ENCODE results near the gene TRIM45.

TRIM45 gene

DNA sequence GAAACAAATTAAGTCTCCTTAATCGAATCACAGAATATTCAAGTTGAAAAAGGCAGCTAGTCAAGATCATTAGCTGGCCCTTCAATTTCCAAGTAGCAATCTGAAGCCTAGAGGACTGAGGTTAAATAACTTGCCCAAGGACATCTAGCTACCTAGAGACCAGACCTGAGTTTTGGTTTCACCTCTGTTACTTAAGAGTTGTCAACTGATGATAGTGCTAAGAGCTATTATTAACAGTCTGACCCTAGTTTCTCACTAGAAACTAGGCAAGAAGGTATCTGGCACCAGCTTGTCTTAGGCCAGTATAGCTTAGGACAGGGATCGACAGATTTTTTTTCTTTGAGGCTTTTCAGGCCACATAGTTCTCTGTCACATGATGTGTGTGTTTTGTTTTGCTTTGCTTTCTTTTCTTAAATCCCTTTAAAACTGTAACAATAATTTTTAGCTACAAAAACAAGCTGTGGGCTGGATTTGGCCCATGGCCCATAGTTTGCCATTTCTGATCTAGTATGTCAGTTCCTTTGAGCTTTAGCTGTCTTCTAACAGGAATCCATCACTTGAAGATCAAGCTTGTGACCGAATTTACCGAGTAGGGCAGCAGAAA is 23.2 kb downstream of the TRIM45 start:
- no peak for DNase-seq (ENCODE audit: low read depth)

DNA sequence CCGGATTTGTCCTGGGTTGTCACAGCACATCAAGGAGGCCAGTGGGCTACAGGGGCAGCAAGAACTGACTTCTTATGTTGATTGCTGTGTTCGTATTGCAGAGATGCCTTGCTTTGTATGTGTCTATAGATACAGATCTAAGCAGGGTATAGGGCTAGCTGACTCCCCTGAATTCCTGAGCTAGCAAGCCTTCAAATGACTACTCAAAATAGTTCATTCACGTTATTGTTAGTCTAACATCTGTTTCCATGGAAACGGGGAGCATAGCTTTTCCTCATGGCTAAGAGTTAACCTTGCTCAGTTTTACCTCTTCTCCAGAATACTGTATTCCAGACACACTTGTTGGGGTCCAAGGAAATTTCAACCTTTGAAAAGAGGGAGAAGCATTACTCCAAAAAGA is 24.1 kb downstream of the TRIM45 start:
- DNase-seq (ENCODE audit: low read depth) = no peak

- no peak for DNase-seq (ENCODE audit: low read depth)
Observed at GRCh38 chr1:117096951-117097408, 24.6 kb downstream of the TRIM45 start.

DNA sequence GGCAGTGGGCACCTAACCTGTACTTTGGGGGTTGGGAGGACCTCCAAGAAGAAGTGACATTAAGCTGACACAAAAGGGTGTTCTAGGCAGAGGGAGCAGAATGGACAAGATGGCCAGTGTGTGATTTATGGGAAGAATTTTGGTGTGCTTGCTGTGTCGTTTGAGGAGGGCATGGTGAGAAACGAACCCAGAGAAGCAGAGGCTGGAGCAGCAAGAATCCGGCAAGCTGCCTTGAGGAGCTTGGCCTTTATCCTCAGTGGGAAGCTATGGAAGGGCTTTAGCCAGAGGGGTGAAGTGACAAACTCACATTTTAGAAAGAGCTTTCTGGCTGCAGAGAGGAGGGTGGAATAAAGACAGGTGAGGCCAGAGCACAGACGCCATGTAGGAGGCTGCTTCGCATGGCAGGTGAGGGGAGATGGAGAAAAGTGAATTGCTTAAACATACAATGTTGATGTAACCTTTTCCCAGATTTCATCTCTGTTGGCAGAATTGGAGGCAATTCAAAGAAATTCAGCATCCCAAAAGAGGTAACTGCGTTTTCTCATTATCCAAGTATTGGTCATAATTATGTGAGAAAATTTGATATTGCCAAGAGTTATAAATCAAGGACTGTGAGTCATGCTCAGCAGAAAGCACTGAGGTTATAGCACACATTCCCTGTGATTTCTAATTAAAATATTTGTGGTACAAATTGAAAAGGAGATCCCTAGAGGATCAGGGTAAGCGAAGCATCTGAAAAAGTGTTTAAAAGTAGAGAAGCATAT is 26.5 kb downstream of the TRIM45 start:
- no peak for DNase-seq (ENCODE audit: low read depth)

DNA sequence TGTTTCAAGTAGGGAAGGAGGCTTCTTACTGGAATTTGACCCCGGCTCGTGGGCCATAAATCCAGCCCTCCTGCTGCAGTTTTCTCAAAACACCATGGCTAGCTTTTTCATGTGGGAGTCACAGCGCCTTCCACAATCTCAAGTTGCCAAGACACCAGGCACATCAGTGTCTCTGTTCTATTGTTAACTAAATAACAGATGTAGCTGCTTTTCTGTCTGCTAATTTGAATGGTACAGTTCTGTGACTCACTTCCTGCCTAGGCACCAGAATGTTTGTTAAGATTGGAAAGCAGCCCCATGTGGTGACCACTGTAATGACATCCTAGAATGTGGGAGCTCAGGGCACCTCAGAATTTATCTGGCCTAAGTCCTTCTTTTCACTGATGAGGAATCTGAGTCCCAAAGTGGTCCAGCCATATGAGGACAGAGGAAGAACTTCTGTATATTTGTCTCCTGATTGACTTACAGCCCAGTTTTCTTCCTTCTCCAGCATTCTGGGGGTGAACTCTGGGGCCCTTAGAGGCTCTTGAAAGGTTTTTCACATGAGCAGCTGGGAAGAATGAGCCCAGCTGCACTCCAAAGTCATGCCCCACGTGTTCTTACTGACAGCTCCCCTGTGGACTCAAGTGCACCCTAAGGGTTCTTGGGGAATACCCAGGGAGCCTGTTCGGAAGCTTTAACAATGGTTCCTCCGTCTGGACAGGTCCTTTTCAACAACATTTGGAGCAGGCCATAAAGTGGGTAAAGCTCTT is 27.5 kb downstream of the TRIM45 start:
- no peak for DNase-seq (ENCODE audit: low read depth)

GRCh38 chr1:117093091-117093534 is 28.4 kb downstream of the TRIM45 start:
- DNase-seq (ENCODE audit: low read depth) = peak; percentile 99

DNA sequence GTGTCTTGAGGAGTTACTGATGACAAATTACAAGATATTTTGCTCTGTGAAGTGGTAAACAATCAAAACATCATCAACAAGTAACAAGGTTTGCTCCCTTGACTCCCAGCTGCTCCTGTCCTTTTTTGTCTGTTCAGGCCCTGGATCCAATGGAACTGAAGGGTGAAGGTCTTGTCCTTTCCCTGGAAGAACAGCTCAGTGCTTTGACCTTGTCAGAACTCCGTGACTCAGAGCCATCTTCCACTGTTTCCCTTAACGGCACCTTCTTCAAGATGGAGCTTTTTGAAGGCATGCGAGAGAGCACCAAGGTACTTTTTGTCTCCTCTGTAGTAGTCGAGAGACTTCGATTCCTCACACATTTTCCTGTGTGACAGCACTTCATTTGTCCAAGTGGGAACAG is 29.0 kb downstream of the TRIM45 start:
- no peak for DNase-seq (ENCODE audit: low read depth)

DNA sequence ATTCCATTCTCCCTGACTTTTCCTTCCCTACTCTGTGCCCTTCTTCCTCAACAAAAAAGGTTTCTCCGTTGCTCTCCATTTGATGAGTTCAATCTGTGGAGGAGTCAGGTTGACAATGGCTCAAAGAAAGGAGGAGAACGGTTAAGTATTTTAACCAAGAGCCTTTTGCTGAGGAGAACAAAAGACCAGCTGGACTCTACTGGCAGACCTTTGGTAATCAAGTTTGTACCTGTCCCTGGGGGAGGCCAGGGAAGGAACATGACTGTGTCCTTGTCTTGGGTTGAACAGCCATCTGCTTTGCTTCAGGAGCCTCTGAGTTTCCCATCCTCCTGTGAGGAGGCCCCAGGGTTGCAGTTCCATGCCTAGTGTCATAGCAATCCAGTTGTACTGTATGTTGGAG is 31.6 kb downstream of the TRIM45 start:
- DNase-seq (ENCODE audit: low read depth) = no peak

GRCh38 chr1:117087686-117088085 is 33.9 kb downstream of the TRIM45 start:
- DNase-seq (ENCODE audit: low read depth) = no peak

DNA sequence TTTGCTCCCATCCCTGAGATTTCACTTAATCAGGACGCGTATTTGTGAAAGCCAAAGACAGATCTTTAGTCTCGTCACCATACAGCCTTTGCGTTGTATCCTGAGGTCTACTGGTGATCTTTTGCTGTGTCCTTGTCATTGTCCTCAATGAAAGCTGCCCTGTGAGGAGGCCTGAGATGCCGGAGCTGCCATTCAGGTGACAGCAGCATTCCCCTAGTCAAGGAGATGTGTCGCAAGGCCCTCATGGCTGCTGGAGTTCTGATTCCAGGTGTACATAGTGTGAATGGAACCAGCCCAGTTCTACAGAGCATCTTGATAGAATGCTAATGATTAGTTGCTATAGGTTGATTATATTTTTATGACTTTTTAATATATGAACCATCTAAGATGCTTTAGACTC is 37.3 kb downstream of the TRIM45 start:
- DNase-seq (ENCODE audit: low read depth) = no peak

- DNase-seq (ENCODE audit: low read depth) = no peak
Observed at GRCh38 chr1:117079737-117080136, 41.8 kb downstream of the TRIM45 start.

GRCh38 chr1:117077267-117077666 is 44.3 kb downstream of the TRIM45 start:
- peak; percentile 87 for DNase-seq (ENCODE audit: low read depth)

GRCh38 chr1:117076648-117077047 is 44.9 kb downstream of the TRIM45 start:
- no peak for DNase-seq (ENCODE audit: low read depth)

DNA sequence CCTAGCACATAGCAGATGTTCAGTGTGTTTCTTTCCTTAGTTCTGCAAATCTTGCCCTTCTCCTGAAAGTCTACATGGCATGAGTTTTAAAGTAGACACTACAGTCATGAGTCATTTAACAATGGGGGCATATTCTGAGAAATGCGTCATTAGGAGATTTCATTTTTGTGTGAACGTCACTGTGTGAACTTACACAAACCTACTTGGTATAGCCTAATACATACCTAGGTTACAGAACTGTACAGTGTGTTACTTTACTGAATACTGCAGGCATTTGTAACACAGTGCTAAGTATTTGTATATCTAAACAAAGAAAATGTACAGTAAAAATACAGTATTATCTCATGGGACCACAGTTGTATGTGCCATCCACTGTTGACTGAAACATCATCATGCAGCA is 51.4 kb downstream of the TRIM45 start:
- no peak for DNase-seq (ENCODE audit: low read depth)

- DNase-seq (ENCODE audit: low read depth) = no peak
Observed at GRCh38 chr1:117069220-117069844, 52.2 kb downstream of the TRIM45 start.

DNA sequence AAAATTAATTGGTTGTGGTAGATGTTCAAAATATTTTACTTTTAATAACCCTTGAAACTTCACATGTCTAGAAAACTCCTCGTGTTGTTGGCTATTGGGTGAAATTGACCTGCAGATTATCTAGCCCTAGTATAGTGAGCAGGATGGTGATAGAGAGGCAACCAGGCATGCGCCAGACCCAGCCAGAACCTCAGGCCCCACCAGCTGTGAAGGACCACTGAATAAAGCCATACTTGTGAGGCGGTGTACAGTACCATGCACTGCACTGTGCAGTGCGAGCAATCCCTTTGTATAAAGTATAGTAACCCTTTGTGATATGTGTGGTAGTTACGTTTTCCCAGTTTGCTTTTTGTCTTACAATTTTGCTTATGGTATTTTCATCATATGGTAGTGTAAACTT is 53.0 kb downstream of the TRIM45 start:
- no peak for DNase-seq (ENCODE audit: low read depth)

GRCh38 chr1:117067533-117068370 is 53.8 kb downstream of the TRIM45 start:
- no peak for DNase-seq (ENCODE audit: low read depth)

DNA sequence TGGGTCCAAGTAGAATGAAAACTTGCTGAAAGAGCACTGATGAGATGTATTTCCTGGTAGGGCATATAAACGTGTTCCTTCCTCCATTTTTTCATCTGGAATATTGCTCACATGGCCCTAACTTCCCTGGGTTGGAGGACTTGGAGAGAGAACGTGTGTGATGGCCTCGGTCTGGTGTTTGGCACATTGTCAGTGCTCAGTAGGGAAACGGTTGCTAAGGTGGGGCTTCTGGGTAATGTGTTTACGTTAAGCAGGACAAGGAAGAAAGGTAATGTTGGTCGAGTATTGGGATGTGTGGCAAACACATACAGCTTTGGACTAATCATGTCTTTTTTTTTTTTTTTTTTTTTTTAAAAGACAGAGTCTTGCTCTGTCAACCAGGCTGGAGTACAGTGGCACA is 55.2 kb downstream of the TRIM45 start:
- DNase-seq (ENCODE audit: low read depth) = no peak

- peak; percentile 49 for DNase-seq (ENCODE audit: low read depth)
Observed at GRCh38 chr1:117061986-117062415, 59.5 kb downstream of the TRIM45 start.
